IPS-18a (cell line): Measurements from ENCODE around the gene POLR3A.

Experiments
- H3K27ac ChIP-seq: one replicate; pipeline ENCODE4 v1.5.1; 2013; ENCODE audit warnings: low read length
- H3K27me3 ChIP-seq: one replicate; pipeline ENCODE4 v1.6.1; 2013; ENCODE audit warnings: mild to moderate bottlenecking, low read length; ENCODE audit not compliant: control insufficient read depth, insufficient read depth
- H3K36me3 ChIP-seq: one replicate; pipeline ENCODE4 v1.6.1; 2013; ENCODE audit warnings: low read depth, low read length; ENCODE audit not compliant: control insufficient read depth
- H3K4me1 ChIP-seq: one replicate; pipeline ENCODE4 v1.6.1; 2013; ENCODE audit warnings: low read depth, low read length; ENCODE audit not compliant: control insufficient read depth
- H3K4me3 ChIP-seq: one replicate; pipeline ENCODE4 v1.5.1; 2013; ENCODE audit warnings: low read length
- H3K9ac ChIP-seq: one replicate; pipeline ENCODE4 v1.6.1; 2013; ENCODE audit warnings: mild to moderate bottlenecking, low read length, moderate library complexity
- H3K9me3 ChIP-seq: one replicate; pipeline ENCODE4 v1.6.1; 2013; ENCODE audit warnings: low read depth, low read length; ENCODE audit not compliant: control insufficient read depth

Gene POLR3A

GRCh38 chr10:78045237-78045636 is 15.9 kb upstream of the POLR3A start:
- no peaks in the 10 kb centered on the region for H3K9me3 ChIP-seq
- no peak overlapping the region for H3K9ac ChIP-seq
- H3K4me3 ChIP-seq, result no peak overlapping the region
- H3K27ac ChIP-seq, result no peak overlapping the region
- peaks cover 26% of the 10 kb centered on the region for H3K36me3 ChIP-seq
- H3K4me1 ChIP-seq, result peaks cover 5% of the 10 kb centered on the region
- H3K27me3 ChIP-seq, result no peaks in the 10 kb centered on the region

GRCh38 chr10:78044699-78045098 is 15.4 kb upstream of the POLR3A start:
- H3K4me3 ChIP-seq, result no peak overlapping the region
- no peaks in the 10 kb centered on the region for H3K9me3 ChIP-seq
- no peak overlapping the region for H3K9ac ChIP-seq
- H3K4me1 ChIP-seq, result peaks cover 11% of the 10 kb centered on the region
- no peaks in the 10 kb centered on the region for H3K27me3 ChIP-seq
- peaks cover 31% of the 10 kb centered on the region for H3K36me3 ChIP-seq
- no peak overlapping the region for H3K27ac ChIP-seq

- Histone ChIP-seq H3K9me3 (no peaks in the 10 kb centered on the region), H3K4me3 (no peak overlapping the region), H3K27ac (no peak overlapping the region), H3K4me1 (peaks cover 16% of the 10 kb centered on the region), H3K27me3 (no peaks in the 10 kb centered on the region), H3K36me3 (peaks cover 36% of the 10 kb centered on the region), H3K9ac (no peak overlapping the region)
These were observed 14.9 kb upstream of the POLR3A start for GRCh38 chr10:78044179-78044578.

GRCh38 chr10:78042752-78043104 is 13.4 kb upstream of the POLR3A start:
- Histone ChIP-seq H3K9me3 (no peaks in the 10 kb centered on the region), H3K4me3 (no peak overlapping the region), H3K27ac (no peak overlapping the region), H3K4me1 (peaks cover 23% of the 10 kb centered on the region), H3K27me3 (no peaks in the 10 kb centered on the region), H3K36me3 (peaks cover 51% of the 10 kb centered on the region), H3K9ac (no peak overlapping the region)

- Histone ChIP-seq H3K27me3 (no peaks in the 10 kb centered on the region), H3K4me3 (no peak overlapping the region), H3K4me1 (peaks cover 23% of the 10 kb centered on the region), H3K9me3 (no peaks in the 10 kb centered on the region), H3K36me3 (peaks cover 56% of the 10 kb centered on the region), H3K27ac (no peak overlapping the region), H3K9ac (no peak overlapping the region)
These were observed 12.9 kb upstream of the POLR3A start for GRCh38 chr10:78042058-78042751.

GRCh38 chr10:78041170-78042057 is 12.1 kb upstream of the POLR3A start:
- Histone ChIP-seq H3K27me3 (no peaks in the 10 kb centered on the region), H3K27ac (peak overlapping the region; percentile 7), H3K4me3 (no peak overlapping the region), H3K36me3 (peaks cover 64% of the 10 kb centered on the region), H3K9ac (no peak overlapping the region), H3K9me3 (no peaks in the 10 kb centered on the region), H3K4me1 (peaks cover 27% of the 10 kb centered on the region)

GRCh38 chr10:78039743-78040142 is 10.4 kb upstream of the POLR3A start:
- H3K9ac ChIP-seq, result no peak overlapping the region
- no peaks in the 10 kb centered on the region for H3K27me3 ChIP-seq
- peaks cover 81% of the 10 kb centered on the region for H3K36me3 ChIP-seq
- H3K4me3 ChIP-seq, result peak overlapping the region; percentile 17
- H3K27ac ChIP-seq, result no peak overlapping the region
- no peaks in the 10 kb centered on the region for H3K9me3 ChIP-seq
- H3K4me1 ChIP-seq, result peaks cover 43% of the 10 kb centered on the region

- Histone ChIP-seq H3K4me1 (peaks cover 44% of the 10 kb centered on the region), H3K36me3 (peaks cover 82% of the 10 kb centered on the region), H3K9me3 (no peaks in the 10 kb centered on the region), H3K9ac (no peak overlapping the region), H3K27me3 (no peaks in the 10 kb centered on the region), H3K4me3 (peak overlapping the region; percentile 17), H3K27ac (no peak overlapping the region)
These were observed 9.7 kb upstream of the POLR3A start for GRCh38 chr10:78038791-78039547.

GRCh38 chr10:78038105-78038504 is 8.8 kb upstream of the POLR3A start:
- Histone ChIP-seq H3K27ac (no peak overlapping the region), H3K9ac (no peak overlapping the region), H3K27me3 (no peaks in the 10 kb centered on the region), H3K4me3 (peak overlapping the region; percentile 1), H3K9me3 (no peaks in the 10 kb centered on the region), H3K4me1 (peaks cover 44% of the 10 kb centered on the region), H3K36me3 (peaks cover 82% of the 10 kb centered on the region)

GRCh38 chr10:78035933-78036583 is 6.7 kb upstream of the POLR3A start:
- peaks cover 44% of the 10 kb centered on the region for H3K4me1 ChIP-seq
- H3K9me3 ChIP-seq, result no peaks in the 10 kb centered on the region
- H3K27ac ChIP-seq, result no peak overlapping the region
- peaks cover 64% of the 10 kb centered on the region for H3K36me3 ChIP-seq
- no peaks in the 10 kb centered on the region for H3K27me3 ChIP-seq
- H3K9ac ChIP-seq, result no peak overlapping the region
- H3K4me3 ChIP-seq, result peak overlapping the region; percentile 92

- H3K4me3 ChIP-seq, result peak overlapping the region; percentile 92
- peaks cover 58% of the 10 kb centered on the region for H3K36me3 ChIP-seq
- no peaks in the 10 kb centered on the region for H3K27me3 ChIP-seq
- H3K9ac ChIP-seq, result peak overlapping the region; percentile 89
- H3K27ac ChIP-seq, result no peak overlapping the region
- H3K4me1 ChIP-seq, result peaks cover 41% of the 10 kb centered on the region
- no peaks in the 10 kb centered on the region for H3K9me3 ChIP-seq
These were observed 6.1 kb upstream of the POLR3A start for GRCh38 chr10:78035437-78035836.
